K562 (cell line): ENCODE results near the gene LBP. TPM values are rescaled to one million over a fixed set of nuclear protein-coding genes. Genes with fewer than 3 reads are reported as not detected.

Source experiments
- ARID2 ChIP-seq: fragments of 450-650 bp; IDR thresholded peaks from 2 replicates; pipeline ENCODE4 v1.6.1; 2017; ENCODE audit warnings: antibody characterized with exemption, mild to moderate bottlenecking
- ATF1 ChIP-seq, 2 experiments: fragments of 450-650 bp in 1 of 2; IDR thresholded peaks; 2 replicates each; pipeline ENCODE4 v1.6.1; 2016; ENCODE audit warnings: missing compliant biosample characterization in 1 of 2, missing genetic modification characterization in 1 of 2
- ATF2 ChIP-seq: sonication (generic); formaldehyde crosslinking; IDR thresholded peaks from 2 replicates; pipeline ENCODE4 v1.8.1; 2022; ENCODE audit warnings: missing genetic modification reagents
- BCL6 ChIP-seq: fragments of 250-450 bp; sonication (Bioruptor Pico); IDR thresholded peaks from 2 replicates; pipeline ENCODE4 v1.4.0; 2020
- BRCA1 ChIP-seq, 2 experiments: fragments of 450-650 bp in 1 of 2; sonication (generic) in 1 of 2; formaldehyde crosslinking in 1 of 2; IDR thresholded peaks; 2 replicates each; pipeline versions ENCODE4 v1.5.0 to v1.6.1; 2017 to 2020; ENCODE audit warnings: mild to moderate bottlenecking in 1 of 2, missing genetic modification reagents in 1 of 2
- E2F5 ChIP-seq: sonication (generic); formaldehyde crosslinking; IDR thresholded peaks from 2 replicates; pipeline ENCODE4 v1.8.0; 2022; ENCODE audit warnings: mild to moderate bottlenecking, missing genetic modification reagents
- FOXP1 ChIP-seq: sonication (generic); formaldehyde crosslinking; IDR thresholded peaks from 2 replicates; pipeline ENCODE4 v1.8.0; 2022; ENCODE audit warnings: mild to moderate bottlenecking, missing genetic modification reagents
- HCFC1 ChIP-seq: IDR thresholded peaks from 2 replicates; pipeline ENCODE4 v1.6.1; 2012; ENCODE audit warnings: low read depth, low read length, improper control_type of control experiment
- HDAC3 ChIP-seq: fragments of 450-650 bp; IDR thresholded peaks from 2 replicates; pipeline ENCODE4 v1.6.1; 2018; ENCODE audit warnings: borderline replicate concordance, mild to moderate bottlenecking, moderate library complexity; ENCODE audit not compliant: partially characterized antibody
- HDAC6 ChIP-seq: IDR thresholded peaks from 2 replicates; pipeline ENCODE4 v1.6.1; 2012; ENCODE audit warnings: low read depth, mild to moderate bottlenecking, control low read depth, inconsistent platforms, low read length, moderate library complexity
- MAFF ChIP-seq: IDR thresholded peaks from 2 replicates; pipeline ENCODE4 v1.6.1; 2012; ENCODE audit warnings: low read length, improper control_type of control experiment
- MAX ChIP-seq: sonication (generic); formaldehyde crosslinking; IDR thresholded peaks from 2 replicates; pipeline ENCODE4 v1.9.0; 2022; ENCODE audit warnings: mild to moderate bottlenecking, missing genetic modification reagents
- MYBL2 ChIP-seq, 2 experiments: fragments of 450-650 bp in 1 of 2; sonication (generic) in 1 of 2; formaldehyde crosslinking in 1 of 2; IDR thresholded peaks; 2 replicates each; pipeline versions ENCODE4 v1.6.1 to v1.8.1; 2017 to 2022; ENCODE audit warnings: borderline replicate concordance in 1 of 2, inconsistent platforms in 1 of 2, low read depth in 1 of 2, mild to moderate bottlenecking in 1 of 2, missing genetic modification reagents in 1 of 2, moderate library complexity in 1 of 2
- NEUROD1 ChIP-seq: fragments of 150-350 bp; IDR thresholded peaks from 2 replicates; pipeline ENCODE4 v1.6.1; 2014; ENCODE audit warnings: borderline replicate concordance, low read length, low read depth; ENCODE audit not compliant: partially characterized antibody
- RAD51 ChIP-seq: fragments of 450-650 bp; IDR thresholded peaks from 2 replicates; pipeline ENCODE4 v1.7.1; 2016; ENCODE audit warnings: low read depth, mild to moderate bottlenecking, borderline replicate concordance
- RBM39 ChIP-seq: fragments of 200-400 bp; formaldehyde crosslinking; optimal IDR thresholded peaks from 2 replicates; pipeline ENCODE3; 2018; ENCODE audit warnings: low read depth, low read length
- SAP30 ChIP-seq: fragments of 200-600 bp; sonication (generic); IDR thresholded peaks from 2 replicates; pipeline ENCODE4 v1.6.1; 2012; ENCODE audit warnings: borderline replicate concordance, low read depth, mild to moderate bottlenecking, moderate library complexity, low read length, control low read depth, inconsistent platforms; ENCODE audit not compliant: insufficient read depth, poor library complexity, severe bottlenecking
- SIRT6 ChIP-seq: IDR thresholded peaks from one replicate; pipeline ENCODE4 v1.6.1; 2012; ENCODE audit warnings: low read depth, mild to moderate bottlenecking, control low read depth, inconsistent platforms, low read length, moderate library complexity
- SPI1 ChIP-seq: IDR thresholded peaks from 2 replicates; pipeline ENCODE4 v1.6.1; 2011; ENCODE audit warnings: low read depth, low read length, control low read depth, borderline replicate concordance
- SRSF7 ChIP-seq: fragments of 200-400 bp; formaldehyde crosslinking; optimal IDR thresholded peaks from 2 replicates; pipeline ENCODE3; 2017; ENCODE audit warnings: mild to moderate bottlenecking, low read depth, low read length
- TAF7 ChIP-seq: fragments of 450-650 bp; IDR thresholded peaks from 2 replicates; pipeline ENCODE4 v1.6.1; 2016; ENCODE audit warnings: missing genetic modification characterization, missing compliant biosample characterization
- TFAM ChIP-seq: fragments of 250-450 bp; sonication (Bioruptor Pico); conservative IDR thresholded peaks from 2 replicates; pipeline ENCODE4 v1.5.0; 2021; ENCODE audit warnings: mild to moderate bottlenecking, moderate library complexity
- TRIM28 ChIP-seq: fragments of 450-650 bp; IDR thresholded peaks from 2 replicates; pipeline ENCODE4 v1.6.1; 2017
- XRCC4 ChIP-seq: IDR thresholded peaks from one replicate; pipeline ENCODE4 v1.6.1; 2011; ENCODE audit not compliant: insufficient read depth, insufficient read length; ENCODE audit errors: extremely low read depth
- ZNF232 ChIP-seq: sonication (generic); formaldehyde crosslinking; IDR thresholded peaks from 2 replicates; pipeline ENCODE4 v1.8.0; 2022; ENCODE audit warnings: mild to moderate bottlenecking, missing genetic modification reagents
- ZNF263 ChIP-seq: sonication (generic); formaldehyde crosslinking; IDR thresholded peaks from 2 replicates; pipeline ENCODE4 v1.8.0; 2022; ENCODE audit warnings: mild to moderate bottlenecking, missing genetic modification reagents, borderline replicate concordance
- ZNF311 ChIP-seq: fragments of 250-450 bp; sonication (Bioruptor Pico); IDR thresholded peaks from 2 replicates; pipeline ENCODE4 v1.4.0; 2020; ENCODE audit warnings: mild to moderate bottlenecking, moderate library complexity
- ZNF695 ChIP-seq: fragments of 450-650 bp; formaldehyde crosslinking; IDR thresholded peaks from 2 replicates; pipeline ENCODE4 v1.4.0; 2020; ENCODE audit warnings: mild to moderate bottlenecking, moderate library complexity
- polyA plus RNA-seq, 8 experiments: library from polyadenylated mRNA; depleted of rRNA in 4 of 8; stranded (reverse) in 5 of 8; unstranded in 3 of 8; fragments of >200 nt; fragmentation: Nextera tagmentation in 2 of 8; fragmentation: Illumina TruSeq in 1 of 8; extraction: Ambion mirVana in 2 of 8; extraction: Trizol in 1 of 8; gene quantifications; 2 replicates each; pipeline versions ENCODE4 v1.2.1 to v1.2.3, GENCODE V29; 2011 to 2014; ENCODE audit warnings: inconsistent platforms in 1 of 8, missing spikeins in 1 of 8
- total RNA-seq, 7 experiments: library from RNA; depleted of rRNA in 6 of 7; stranded (reverse); fragments of >200 nt in 6 of 7; fragmentation: Illumina TruSeq in 2 of 7; extraction: Trizol in 2 of 7; gene quantifications; 2 replicates each; pipeline versions ENCODE4 v1.2.1 to v1.2.3, GENCODE V29; 2011 to 2021; ENCODE audit warnings: low replicate concordance in 1 of 7

The LBP gene
- total and polyA plus RNA-seq, 9 of the 15 experiments (the other 6 are each of a cell fraction or from before 2014, with no cell fraction given): 0.06 to 0.31 (median 0.09) TPM; not detected in 3

- TF ChIP-seq ATF2 (CRISPR knock-in tag) (no peak), TRIM28 (peak; percentile 97), BCL6 (CRISPR knock-in tag) (no peak), BRCA1 (IDR thresholded peaks at IDR 0.05) (no peak), BRCA1 (CRISPR knock-in tag; IDR thresholded peaks at IDR 0.05) (no peak), ZNF695 (no peak), NEUROD1 (no peak), ATF1 (CRISPR knock-in tag; IDR thresholded peaks at IDR 0.05) (no peak), ATF1 (tag; IDR thresholded peaks at IDR 0.05) (peak; percentile 46), TFAM (CRISPR knock-in tag) (no peak), FOXP1 (peak; percentile 62; the same call in 1 of the 2 replicates), MAFF (no peak), ZNF232 (no peak), E2F5 (CRISPR knock-in tag) (no peak; the same call in 1 of the 2 replicates), XRCC4 (no peak), RBM39 (no peak), ZNF263 (CRISPR knock-in tag) (no peak; the same call in 1 of the 2 replicates), HDAC6 (no peak), HDAC3 (no peak), RAD51 (peak; percentile 20; the same call in 1 of the 2 replicates), MYBL2 (IDR thresholded peaks at IDR 0.05; ENCODE audit: low read depth) (no peak), MYBL2 (CRISPR knock-in tag; IDR thresholded peaks at IDR 0.05; ENCODE audit: borderline replicate concordance) (no peak), SRSF7 (no peak), HCFC1 (peak; percentile 43), ARID2 (peak; percentile 91), SIRT6 (no peak), SPI1 (no peak), TAF7 (no peak), SAP30 (no peak), MAX (peak; percentile 15; the same call in 1 of the 2 replicates), ZNF311 (CRISPR knock-in tag) (no peak)
Measured at GRCh38 chr20:38337561-38338140, 8.6 kb upstream of the LBP start (continued).
